ENCODE measurements around the gene GRID1.

GRCh38 chr10:86224354-86225102 lies 142.1 kb downstream of the GRID1 start:
- TF ChIP-seq ZNF354C (tag by site-specific recombination; IDR thresholded peaks at IDR 0.05; ENCODE audit: borderline replicate concordance, low read depth): no peak
- TF ChIP-seq ZBTB7A (tag by site-specific recombination; IDR thresholded peaks at IDR 0.05; ENCODE audit: low read depth): no peak
